ENCODE results near the gene PRUNE1.

Gene PRUNE1

GRCh38 chr1:150971583-150972416, 36.4 kb upstream of the PRUNE1 start:
- in situ Hi-C loops (cut with HindIII; ENCODE audit: low pct_unique_long_range_greater_than_20kb, low sequenced_read_pairs), result no loop called here
- peak; percentile 57 to 70 for DNase-seq (ENCODE audit: low read depth in 1 of 2, low spot score in 1 of 2)
- 0 out of 2 replicates have a peak, but pooled peaks have one; percentile 17 for TF ChIP-seq JUND (IDR thresholded peaks at IDR 0.05; ENCODE audit: low read depth)

GRCh38 chr1:150972417-150972940, 35.8 kb upstream of the PRUNE1 start:
- in situ Hi-C loops (cut with HindIII; ENCODE audit: low pct_unique_long_range_greater_than_20kb, low sequenced_read_pairs), result no loop called here
- DNase-seq (ENCODE audit: low read depth in 1 of 2, low spot score in 1 of 2), result peak in 1 of 2 experiments; percentile 51
- TF ChIP-seq JUND (IDR thresholded peaks at IDR 0.05; ENCODE audit: low read depth), result no peak

DNA sequence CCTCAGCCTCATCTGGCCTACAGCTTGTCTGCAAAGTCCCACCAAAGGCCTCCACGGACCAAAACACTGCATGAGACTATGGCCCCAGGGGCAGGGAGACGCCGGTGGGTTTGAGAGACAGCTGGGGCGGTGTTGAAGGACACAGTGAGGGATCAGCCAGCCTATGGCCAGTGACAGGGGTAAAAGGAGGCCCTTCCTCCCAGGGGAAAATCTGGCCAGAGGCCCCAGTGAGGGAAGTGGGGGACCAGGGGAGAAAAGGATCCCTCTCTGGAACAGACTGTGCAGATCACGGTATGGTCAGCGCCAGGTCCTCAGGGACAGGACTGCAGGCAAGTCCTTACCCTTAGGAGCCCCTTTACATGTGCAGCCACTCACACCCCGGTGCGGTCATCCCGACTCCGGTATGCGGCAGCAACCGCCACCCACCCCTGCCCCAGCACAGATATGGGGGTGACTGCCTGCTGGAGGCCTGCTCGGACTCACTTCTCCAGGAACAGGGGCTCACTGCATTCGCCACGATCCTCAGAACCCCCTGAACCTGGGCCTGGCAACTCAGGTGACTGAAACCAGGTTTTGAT, 34.9 kb upstream of the PRUNE1 start:
- in situ Hi-C loops (cut with HindIII; ENCODE audit: low pct_unique_long_range_greater_than_20kb, low sequenced_read_pairs), result no loop called here
- no peak for TF ChIP-seq JUND (IDR thresholded peaks at IDR 0.05; ENCODE audit: low read depth)
- no peak for DNase-seq (ENCODE audit: low read depth in 1 of 2, low spot score in 1 of 2)

DNA sequence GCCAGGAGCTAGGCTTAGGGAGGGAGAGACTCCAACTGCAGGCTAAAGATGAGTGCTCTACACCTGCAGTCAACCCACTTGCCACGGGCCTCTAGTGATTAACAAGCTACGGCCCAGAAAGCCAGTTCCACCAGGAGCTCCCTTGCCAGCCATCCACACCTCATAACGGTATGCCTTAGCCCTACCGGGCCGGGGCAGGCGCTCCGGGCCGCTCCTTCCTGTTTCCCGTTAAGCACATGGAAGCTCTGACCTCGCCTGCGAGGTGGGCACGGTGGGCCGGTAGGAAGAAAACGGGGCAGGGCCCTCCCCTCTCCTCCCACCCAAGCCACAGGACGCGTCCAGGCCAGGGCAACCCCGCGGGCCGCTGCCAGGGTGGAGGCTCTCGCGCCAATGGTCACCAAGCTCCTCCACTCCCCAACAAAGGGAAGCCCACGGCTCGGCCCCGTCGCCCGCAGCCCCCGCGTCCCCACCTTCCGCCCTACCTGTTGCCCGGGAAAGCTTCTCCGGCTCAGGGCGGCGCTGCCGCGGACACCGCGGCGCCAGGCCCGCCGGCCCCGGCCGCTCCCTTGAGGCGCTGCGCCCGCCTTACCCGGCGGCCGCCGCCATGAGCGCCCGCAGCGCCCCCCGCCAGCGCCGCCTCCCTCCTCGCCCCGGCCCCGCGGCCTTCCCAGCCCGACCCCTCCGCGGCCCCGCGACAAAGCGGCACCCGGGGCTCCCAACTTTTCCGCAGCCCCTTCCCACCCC, 34.2 kb upstream of the PRUNE1 start:
- DNase-seq (ENCODE audit: low read depth in 1 of 2, low spot score in 1 of 2), result peak; percentile 38 to 51
- in situ Hi-C loops (cut with HindIII; ENCODE audit: low pct_unique_long_range_greater_than_20kb, low sequenced_read_pairs), result no loop called here
- TF ChIP-seq JUND (IDR thresholded peaks at IDR 0.05; ENCODE audit: low read depth), result no peak

- peak; percentile 82 to 89 for DNase-seq (ENCODE audit: low read depth in 1 of 2, low spot score in 1 of 2)
- in situ Hi-C loops (cut with HindIII; ENCODE audit: low pct_unique_long_range_greater_than_20kb, low sequenced_read_pairs), result no loop called here
- no peak for TF ChIP-seq JUND (IDR thresholded peaks at IDR 0.05; ENCODE audit: low read depth)
Measured at GRCh38 chr1:150974580-150975478, 33.4 kb upstream of the PRUNE1 start, which contains the start of gene CERS2. TSS of gene CERS2 (minus strand) at chr1:150974835. CDS start at chr1:150969090, 5,745 bp downstream.

DNA sequence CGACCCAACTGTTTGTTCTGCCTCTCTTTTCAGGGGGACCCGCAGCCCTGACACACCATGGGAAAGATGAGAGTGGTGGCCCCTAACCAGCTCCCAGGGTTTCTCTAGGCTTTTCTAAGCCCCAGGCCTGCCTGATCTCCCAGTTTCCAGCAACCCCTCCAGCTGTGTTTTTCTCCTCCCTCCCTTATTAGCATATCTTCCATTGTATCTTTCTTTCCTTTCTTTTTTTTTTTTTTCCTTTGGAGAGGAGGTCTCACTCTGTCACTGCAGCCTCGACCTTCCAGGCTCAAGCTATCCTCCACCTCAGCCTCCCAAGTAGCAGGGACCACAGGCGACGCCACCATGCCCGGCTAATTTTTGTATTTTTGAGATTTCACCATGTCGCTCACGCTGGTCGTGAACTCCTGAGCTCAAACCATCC, 31.8 kb upstream of the PRUNE1 start:
- in situ Hi-C loops (cut with HindIII; ENCODE audit: low pct_unique_long_range_greater_than_20kb, low sequenced_read_pairs), result no loop called here
- no peak for TF ChIP-seq JUND (IDR thresholded peaks at IDR 0.05; ENCODE audit: low read depth)
- DNase-seq (ENCODE audit: low read depth in 1 of 2, low spot score in 1 of 2), result no peak

GRCh38 chr1:150976879-150977694, 31.2 kb upstream of the PRUNE1 start:
- in situ Hi-C loops (cut with HindIII; ENCODE audit: low pct_unique_long_range_greater_than_20kb, low sequenced_read_pairs), result no loop called here
- peak; percentile 89 to 90 for DNase-seq (ENCODE audit: low read depth in 1 of 2, low spot score in 1 of 2)
- no peak for TF ChIP-seq JUND (IDR thresholded peaks at IDR 0.05; ENCODE audit: low read depth)

DNA sequence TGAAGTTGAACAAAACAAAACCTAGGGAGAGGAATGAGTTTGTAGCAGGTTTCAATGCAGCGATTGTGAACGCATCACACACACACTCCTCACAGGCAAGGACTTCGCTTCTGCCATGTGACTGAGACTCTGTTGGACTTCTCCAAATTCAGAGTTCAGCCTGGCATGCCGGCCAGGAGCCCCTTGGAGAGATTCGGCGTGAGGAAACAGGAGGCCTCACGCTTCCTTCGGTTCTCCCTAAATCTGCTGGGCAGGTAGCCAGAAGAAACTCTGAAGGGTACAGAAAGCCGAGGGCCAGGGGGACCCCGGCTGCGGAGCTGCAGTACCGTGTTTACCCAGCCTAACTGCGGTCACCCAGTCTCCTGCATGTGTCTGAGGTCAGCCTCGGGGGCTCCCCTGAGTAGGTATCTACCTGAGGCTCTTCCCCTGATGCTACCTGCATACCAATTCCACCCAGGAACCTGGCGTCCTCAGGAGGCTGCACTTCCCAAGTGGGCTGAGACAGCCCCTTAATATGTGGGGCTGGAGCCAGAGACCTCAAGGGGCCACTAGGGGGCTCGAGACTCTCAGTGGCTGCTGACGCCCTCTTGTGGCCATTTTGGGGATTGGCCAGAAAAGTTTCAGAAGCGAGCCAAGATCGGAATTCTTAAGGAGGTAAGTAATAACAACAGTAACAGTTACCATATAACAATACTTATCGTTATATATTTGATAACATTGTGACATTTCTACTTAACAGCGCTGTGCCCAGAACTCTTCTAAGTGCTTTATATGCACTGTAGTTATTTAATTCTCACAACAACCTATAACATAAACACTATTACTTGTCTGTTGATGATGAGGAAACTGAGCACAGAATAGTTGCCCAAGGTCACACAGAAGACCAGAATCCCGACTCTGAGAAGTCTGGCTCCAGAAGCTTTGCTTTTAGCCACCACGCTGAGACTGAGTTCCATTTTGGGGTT, 28.9 kb upstream of the PRUNE1 start:
- in situ Hi-C loops (cut with HindIII; ENCODE audit: low pct_unique_long_range_greater_than_20kb, low sequenced_read_pairs), result no loop called here
- peak; percentile 74 to 96 for DNase-seq (ENCODE audit: low read depth in 1 of 2, low spot score in 1 of 2)
- no peak for TF ChIP-seq JUND (IDR thresholded peaks at IDR 0.05; ENCODE audit: low read depth)

DNA sequence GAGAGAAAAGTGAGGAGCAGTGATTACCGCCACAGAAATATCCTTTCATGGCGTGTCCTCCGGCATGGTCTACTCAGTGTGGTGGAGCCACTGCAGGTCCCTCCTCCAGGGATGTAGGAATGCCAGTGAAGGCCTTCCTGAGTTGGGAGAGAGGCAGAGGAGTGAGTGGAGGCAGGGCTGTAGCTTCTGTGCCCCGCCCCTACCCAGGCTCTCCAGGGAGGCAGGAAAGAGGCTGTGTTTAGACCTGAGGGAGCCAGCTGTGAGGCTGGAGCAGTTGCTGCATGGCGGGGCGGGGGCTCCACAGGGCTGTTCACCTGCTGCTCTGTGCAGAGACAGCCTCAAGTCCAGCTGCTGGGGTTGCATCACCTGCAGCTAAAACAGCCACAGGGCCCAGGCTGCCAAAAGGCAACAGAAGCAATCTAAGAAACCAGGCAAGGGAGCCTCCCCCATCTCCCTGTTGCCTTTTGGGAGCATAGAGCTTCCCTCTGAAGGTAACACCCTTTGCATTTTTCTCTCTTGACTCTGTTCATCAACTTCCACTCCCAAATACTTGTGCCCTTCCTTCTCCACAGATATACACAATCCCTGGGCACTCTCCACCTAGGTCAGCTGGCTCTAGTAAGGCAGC, 27.0 kb upstream of the PRUNE1 start:
- in situ Hi-C loops (cut with HindIII; ENCODE audit: low pct_unique_long_range_greater_than_20kb, low sequenced_read_pairs), result no loop called here
- DNase-seq (ENCODE audit: low read depth in 1 of 2, low spot score in 1 of 2), result peak; percentile 87 to 96
- no peak for TF ChIP-seq JUND (IDR thresholded peaks at IDR 0.05; ENCODE audit: low read depth)
